ENCODE measurements around the gene ARPC3.
"Not testable (repeated sequence)": the region's sequence is repeated elsewhere in the genome, so short reads cannot be mapped to it uniquely, and the experiment has no call there.

Gene ARPC3

GRCh38 chr12:110444455-110444854 lies 5.7 kb downstream of the ARPC3 start:
- H3K27me3 ChIP-seq, result no peaks in the 10 kb centered on the region
- no peak for DNase-seq
- no peak overlapping the region for H3K4me3 ChIP-seq (ENCODE audit: low read depth, low read length)
- peaks cover 46% of the 10 kb centered on the region for H3K36me3 ChIP-seq
- no peaks in the 10 kb centered on the region for H3K9me3 ChIP-seq
- no peak for TF ChIP-seq CTCF (IDR thresholded peaks at IDR 0.05; ENCODE audit: low read depth, low read length)
- no peaks in the 10 kb centered on the region for H3K4me1 ChIP-seq

GRCh38 chr12:110436231-110436630 lies 13.9 kb downstream of the ARPC3 start:
- H3K4me1 ChIP-seq, result no peaks in the 10 kb centered on the region
- no peak overlapping the region for H3K4me3 ChIP-seq (ENCODE audit: low read depth, low read length)
- peaks cover 30% of the 10 kb centered on the region for H3K36me3 ChIP-seq
- no peaks in the 10 kb centered on the region for H3K9me3 ChIP-seq
- no peak for DNase-seq
- no peak for TF ChIP-seq CTCF (IDR thresholded peaks at IDR 0.05; ENCODE audit: low read depth, low read length)
- no peaks in the 10 kb centered on the region for H3K27me3 ChIP-seq

- TF ChIP-seq CTCF (IDR thresholded peaks at IDR 0.05; ENCODE audit: low read depth, low read length), result no peak
- no peaks in the 10 kb centered on the region for H3K4me1 ChIP-seq
- peaks cover 13% of the 10 kb centered on the region for H3K36me3 ChIP-seq
- H3K27me3 ChIP-seq, result no peaks in the 10 kb centered on the region
- no peak for DNase-seq
- H3K9me3 ChIP-seq, result no peaks in the 10 kb centered on the region
- peak overlapping the region; percentile 45 for H3K4me3 ChIP-seq (ENCODE audit: low read depth, low read length)
These were observed 18.1 kb downstream of the ARPC3 start for GRCh38 chr12:110431957-110432587.

- H3K4me1 ChIP-seq; H3K4me3 ChIP-seq (ENCODE audit: low read depth, low read length); DNase-seq; H3K27me3 ChIP-seq; H3K9me3 ChIP-seq; H3K36me3 ChIP-seq: not testable (repeated sequence)
These were observed 20.5 kb downstream of the ARPC3 start for GRCh38 chr12:110429676-110430075.

GRCh38 chr12:110426406-110426805 lies 23.7 kb downstream of the ARPC3 start:
- no peaks in the 10 kb centered on the region for H3K27me3 ChIP-seq
- H3K9me3 ChIP-seq, result no peaks in the 10 kb centered on the region
- H3K36me3 ChIP-seq, result no peaks in the 10 kb centered on the region
- H3K4me1 ChIP-seq, result no peaks in the 10 kb centered on the region
- no peak for TF ChIP-seq CTCF (IDR thresholded peaks at IDR 0.05; ENCODE audit: low read depth, low read length)
- DNase-seq, result no peak
- H3K4me3 ChIP-seq (ENCODE audit: low read depth, low read length), result no peak overlapping the region

GRCh38 chr12:110424237-110424636 lies 25.9 kb downstream of the ARPC3 start:
- Histone ChIP-seq H3K4me1 (no peaks in the 10 kb centered on the region), H3K36me3 (no peaks in the 10 kb centered on the region), H3K4me3 (ENCODE audit: low read depth, low read length) (no peak overlapping the region), H3K9me3 (no peaks in the 10 kb centered on the region), H3K27me3 (no peaks in the 10 kb centered on the region)
- DNase-seq, result no peak
- TF ChIP-seq CTCF (IDR thresholded peaks at IDR 0.05; ENCODE audit: low read depth, low read length), result no peak

GRCh38 chr12:110421701-110422100 lies 28.4 kb downstream of the ARPC3 start:
- no peak for DNase-seq
- TF ChIP-seq CTCF (IDR thresholded peaks at IDR 0.05; ENCODE audit: low read depth, low read length), result no peak
- H3K27me3 ChIP-seq, result no peaks in the 10 kb centered on the region
- H3K4me1 ChIP-seq, result no peaks in the 10 kb centered on the region
- H3K36me3 ChIP-seq, result no peaks in the 10 kb centered on the region
- H3K4me3 ChIP-seq (ENCODE audit: low read depth, low read length), result no peak overlapping the region
- no peaks in the 10 kb centered on the region for H3K9me3 ChIP-seq
